B cell (primary cell): ENCODE results near the gene CLCA1. TPM values are rescaled to one million over a fixed set of nuclear protein-coding genes. Genes with fewer than 3 reads are reported as not detected.

Experiments used
- ATAC-seq: fragments of 200-7000 bp; cut with Tn5 transposase; one replicate; pipeline ENCODE4 v1.10.0; 2021; ENCODE audit warnings: low read depth, mild to moderate bottlenecking, moderate number of reproducible peaks, moderate library complexity
- CTCF ChIA-PET: fragments of 350-600 bp; sonication (Branson Sonifier 250); formaldehyde crosslinking; loops from one replicate; lab custom pipeline; 2021; ENCODE audit warnings: antibody characterized with exemption, inconsistent platforms; lab: Charles Lee
- POLR2A ChIA-PET: fragments of 350-600 bp; sonication (Branson Sonifier 250); formaldehyde crosslinking; loops from one replicate; lab custom pipeline; 2021; ENCODE audit warnings: antibody characterized with exemption; lab: Charles Lee
- DNase-seq: peaks from one replicate; pipeline ENCODE4 v3.0.0; 2013
- H2AFZ ChIP-seq: 2 replicates; pipeline ENCODE4 v1.6.1; 2012; ENCODE audit warnings: mild to moderate bottlenecking, low read depth, low read length; ENCODE audit not compliant: insufficient read depth, poor library complexity, severe bottlenecking
- H3K27ac ChIP-seq, 2 donors: 1 replicate in 1 of 2; 2 replicates in 1 of 2; pipeline ENCODE4 v1.5.1; 2012 to 2013; ENCODE audit warnings: low read length in 2 of 2, mild to moderate bottlenecking in 2 of 2, moderate library complexity in 1 of 2
- H3K27me3 ChIP-seq, 4 experiments: fragments of 200-600 bp in 1 of 4; sonication (generic) in 1 of 4; replicated peaks in 1 of 4; 1 replicate in 2 of 4; 2 replicates in 2 of 4; pipeline versions ENCODE4 v1.6.1 to v1.7.0; 2013 to 2016; ENCODE audit warnings: low read length in 3 of 4, mild to moderate bottlenecking in 2 of 4, mixed read lengths in 1 of 4, moderate library complexity in 1 of 4; ENCODE audit not compliant: insufficient read depth in 4 of 4, control insufficient read depth in 3 of 4; ENCODE audit errors: control extremely low read depth in 1 of 4
- H3K36me3 ChIP-seq, 2 experiments: replicated peaks in 1 of 2; 1 replicate in 1 of 2; 2 replicates in 1 of 2; pipeline versions ENCODE4 v1.6.1 to v1.7.1; 2013; ENCODE audit warnings: low read length in 1 of 2; ENCODE audit not compliant: insufficient read depth in 2 of 2, control insufficient read depth in 1 of 2; ENCODE audit errors: control extremely low read depth in 1 of 2, extremely low read depth in 1 of 2
- H3K4me1 ChIP-seq, 2 donors: fragments of 200-600 bp in 1 of 2; sonication (generic) in 1 of 2; 1 replicate in 1 of 2; 2 replicates in 1 of 2; pipeline versions ENCODE4 v1.5.1 to v1.6.1; 2013 to 2017; ENCODE audit warnings: low read length in 2 of 2; ENCODE audit not compliant: control insufficient read depth in 2 of 2, insufficient read depth in 2 of 2
- H3K4me2 ChIP-seq: replicated peaks from 2 replicates; pipeline ENCODE3; 2012; ENCODE audit warnings: mild to moderate bottlenecking, low read depth, low read length; ENCODE audit not compliant: poor library complexity, severe bottlenecking
- H3K4me3 ChIP-seq, 5 experiments: fragments of 200-600 bp in 1 of 5; sonication (generic) in 1 of 5; 1 replicate in 3 of 5; 2 replicates in 2 of 5; pipeline versions ENCODE4 v1.5.1 to v1.7.0; 2011 to 2016; ENCODE audit warnings: low read length in 4 of 5, mild to moderate bottlenecking in 4 of 5, low read depth in 2 of 5, control low read depth in 1 of 5, moderate library complexity in 1 of 5; ENCODE audit not compliant: insufficient read depth in 1 of 5; ENCODE audit errors: control extremely low read depth in 1 of 5, extremely low read depth in 1 of 5
- H3K79me2 ChIP-seq: fragments of 200-600 bp; sonication (generic); one replicate; pipeline ENCODE4 v1.6.0; 2016; ENCODE audit warnings: low read length; ENCODE audit not compliant: control insufficient read depth, insufficient read depth
- H3K9ac ChIP-seq: fragments of 200-600 bp; sonication (generic); 2 replicates; pipeline ENCODE4 v1.6.1; 2017; ENCODE audit warnings: mild to moderate bottlenecking, low read length, moderate library complexity
- H3K9me3 ChIP-seq, 3 donors: one replicate each; pipeline versions ENCODE4 v1.6.1 to v1.7.1; 2013; ENCODE audit warnings: low read length in 2 of 3; ENCODE audit not compliant: control insufficient read depth in 2 of 3, insufficient read depth in 1 of 3; ENCODE audit errors: control extremely low read depth in 1 of 3
- H4K20me1 ChIP-seq: 2 replicates; pipeline ENCODE4 v1.6.0; 2012; ENCODE audit warnings: mild to moderate bottlenecking, low read length; ENCODE audit not compliant: insufficient read depth, control insufficient read depth, poor library complexity, severe bottlenecking
- H3K27ac Mint-ChIP-seq: one replicate; pipeline ENCODE4 v1.8.0; 2021; ENCODE audit warnings: mixed read lengths
- H3K27me3 Mint-ChIP-seq: one replicate; pipeline ENCODE4 v1.8.0; 2021; ENCODE audit warnings: mixed read lengths
- H3K4me1 Mint-ChIP-seq: one replicate; pipeline ENCODE4 v1.8.0; 2021; ENCODE audit warnings: mixed read lengths
- H3K4me3 Mint-ChIP-seq: one replicate; pipeline ENCODE4 v1.8.0; 2021; ENCODE audit warnings: mixed read lengths
- H3K9me3 Mint-ChIP-seq: one replicate; pipeline ENCODE4 v1.8.0; 2022; ENCODE audit warnings: mixed read lengths; ENCODE audit not compliant: insufficient read depth
- EZH2 ChIP-seq: IDR thresholded peaks from 2 replicates; pipeline ENCODE4 v1.6.1; 2012; ENCODE audit warnings: borderline replicate concordance, low read depth, mild to moderate bottlenecking, moderate library complexity, low read length; ENCODE audit not compliant: insufficient read depth, poor library complexity, severe bottlenecking
- WGBS: methylation state at CpG from one replicate; pipeline ENCODE4 v1.1.5; 2013; ENCODE audit warnings: missing lambda C conversion rate; ENCODE audit not compliant: insufficient coverage; 5-methylcytosine and 5-hydroxymethylcytosine counted together
- intact Hi-C: fragments of 100-400 bp; cut with micrococcal nuclease; formaldehyde crosslinking; loops from one replicate; pipeline ENCODE4 v1.10.0; 2022
- polyA plus RNA-seq: library from polyadenylated mRNA; depleted of rRNA; stranded (reverse); fragments of >200 nt; gene quantifications from 2 replicates; pipeline ENCODE4 v1.2.3, GENCODE V29; 2012
- total RNA-seq, 2 donors: library from RNA; stranded (reverse); fragments of 120-200 nt in 1 of 2; gene quantifications; 1 replicate in 1 of 2; 2 replicates in 1 of 2; pipeline versions ENCODE4 v1.2.3 to v1.2.4, GENCODE V29; 2013 to 2022
- TF ChIP-seq, protein P1 (sequence below): fragments of 200-600 bp; IDR thresholded peaks from one replicate; pipeline ENCODE4 v1.8.0; 2022; ENCODE audit warnings: antibody characterized with exemption, mild to moderate bottlenecking

Gene CLCA1
- total and polyA plus RNA-seq, 2 donors (not counting 1 experiment from before 2014, with no cell fraction given) = not detected

DNA sequence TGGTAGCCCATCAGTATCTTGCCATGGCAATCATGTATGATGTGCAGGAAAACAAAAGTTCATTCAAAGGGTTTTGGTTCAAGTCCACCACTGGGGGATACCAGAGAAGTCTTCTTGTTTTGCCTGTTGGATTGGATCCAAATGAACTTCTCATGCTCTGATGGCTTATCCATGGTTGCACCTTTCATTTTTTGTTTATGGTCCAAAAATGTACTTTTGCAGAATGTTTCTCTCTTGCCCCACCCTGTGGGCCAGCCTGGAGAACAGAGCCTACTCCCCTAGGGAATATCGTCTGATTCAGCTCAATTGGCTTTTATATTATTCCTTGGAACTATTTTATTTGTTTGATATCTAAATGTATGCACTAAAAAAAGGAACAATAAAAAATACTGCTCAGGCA lies 20.1 kb upstream of the CLCA1 start:
- no peaks in the 10 kb centered on the region for H3K9me3 ChIP-seq
- H3K79me2 ChIP-seq = no peaks in the 10 kb centered on the region
- Mint-ChIP-seq H3K9me3 (no peaks in the 10 kb centered on the region), H3K4me1 (no peaks in the 10 kb centered on the region), H3K27ac (no peak overlapping the region), H3K27me3 (no peaks in the 10 kb centered on the region), H3K4me3 (no peak overlapping the region)
- H2AFZ ChIP-seq = no peak overlapping the region
- H3K36me3 ChIP-seq = no peaks in the 10 kb centered on the region
- no peak overlapping the region for H3K4me2 ChIP-seq
- H3K27ac ChIP-seq = no peak overlapping the region
- no peaks in the 10 kb centered on the region for H3K4me1 ChIP-seq
- H3K9ac ChIP-seq = no peak overlapping the region
- no peak for TF ChIP-seq EZH2
- TF ChIP-seq, protein P1, sequence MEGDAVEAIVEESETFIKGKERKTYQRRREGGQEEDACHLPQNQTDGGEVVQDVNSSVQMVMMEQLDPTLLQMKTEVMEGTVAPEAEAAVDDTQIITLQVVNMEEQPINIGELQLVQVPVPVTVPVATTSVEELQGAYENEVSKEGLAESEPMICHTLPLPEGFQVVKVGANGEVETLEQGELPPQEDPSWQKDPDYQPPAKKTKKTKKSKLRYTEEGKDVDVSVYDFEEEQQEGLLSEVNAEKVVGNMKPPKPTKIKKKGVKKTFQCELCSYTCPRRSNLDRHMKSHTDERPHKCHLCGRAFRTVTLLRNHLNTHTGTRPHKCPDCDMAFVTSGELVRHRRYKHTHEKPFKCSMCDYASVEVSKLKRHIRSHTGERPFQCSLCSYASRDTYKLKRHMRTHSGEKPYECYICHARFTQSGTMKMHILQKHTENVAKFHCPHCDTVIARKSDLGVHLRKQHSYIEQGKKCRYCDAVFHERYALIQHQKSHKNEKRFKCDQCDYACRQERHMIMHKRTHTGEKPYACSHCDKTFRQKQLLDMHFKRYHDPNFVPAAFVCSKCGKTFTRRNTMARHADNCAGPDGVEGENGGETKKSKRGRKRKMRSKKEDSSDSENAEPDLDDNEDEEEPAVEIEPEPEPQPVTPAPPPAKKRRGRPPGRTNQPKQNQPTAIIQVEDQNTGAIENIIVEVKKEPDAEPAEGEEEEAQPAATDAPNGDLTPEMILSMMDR = no peak
- ChIA-PET CTCF (no interaction called here), POLR2A (no interaction called here)
- no peaks in the 10 kb centered on the region for H3K27me3 ChIP-seq
- H4K20me1 ChIP-seq = no peaks in the 10 kb centered on the region
- DNase-seq (no peak), ATAC-seq (no peak)
- intact Hi-C loops = no loop called here
- no CpG with 5 or more reads among the region's 1 CpG for WGBS
- H3K4me3 ChIP-seq = no peak overlapping the region

DNA sequence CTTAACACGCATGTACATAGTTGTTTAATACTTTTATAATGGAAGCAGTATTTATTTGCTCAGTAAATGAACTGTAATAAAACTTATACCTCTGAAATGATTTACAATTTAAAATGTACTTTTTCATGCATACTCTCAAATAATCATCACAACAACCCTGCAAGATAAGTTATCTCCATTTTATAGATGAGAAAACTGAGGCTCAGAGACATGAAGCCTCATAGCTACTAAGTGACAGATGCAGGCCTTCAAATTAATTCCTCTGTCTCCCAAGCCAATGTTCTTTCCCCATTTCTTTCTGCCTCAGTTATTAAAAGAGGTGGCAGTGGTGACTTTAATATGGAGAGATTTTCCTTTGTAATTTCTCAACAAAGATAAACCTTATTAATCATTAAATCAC lies 19.6 kb upstream of the CLCA1 start:
- Histone ChIP-seq H3K9ac (no peak overlapping the region), H2AFZ (no peak overlapping the region), H3K9me3 (no peaks in the 10 kb centered on the region), H3K4me3 (no peak overlapping the region), H3K27ac (no peak overlapping the region), H4K20me1 (no peaks in the 10 kb centered on the region), H3K4me2 (no peak overlapping the region), H3K36me3 (no peaks in the 10 kb centered on the region), H3K4me1 (no peaks in the 10 kb centered on the region), H3K27me3 (no peaks in the 10 kb centered on the region), H3K79me2 (no peaks in the 10 kb centered on the region)
- Mint-ChIP-seq H3K4me3 (no peak overlapping the region), H3K4me1 (no peaks in the 10 kb centered on the region), H3K27me3 (no peaks in the 10 kb centered on the region), H3K9me3 (no peaks in the 10 kb centered on the region), H3K27ac (no peak overlapping the region)
- no peak for ATAC-seq
- intact Hi-C loops = no loop called here
- no CpG with 5 or more reads among the region's 1 CpG for WGBS
- CTCF ChIA-PET = no interaction called here
- no peak for TF ChIP-seq EZH2
- TF ChIP-seq, protein P1 = no peak
- DNase-seq = no peak
- POLR2A ChIA-PET = no interaction called here
